GM10847 (cell line): Measurements from ENCODE around the gene KLB.

Experiments used
- POLR2A ChIP-seq: IDR thresholded peaks from 2 replicates; pipeline ENCODE4 v1.6.1; 2011; ENCODE audit not compliant: insufficient read length; ENCODE audit errors: extremely low read depth

The KLB gene

DNA sequence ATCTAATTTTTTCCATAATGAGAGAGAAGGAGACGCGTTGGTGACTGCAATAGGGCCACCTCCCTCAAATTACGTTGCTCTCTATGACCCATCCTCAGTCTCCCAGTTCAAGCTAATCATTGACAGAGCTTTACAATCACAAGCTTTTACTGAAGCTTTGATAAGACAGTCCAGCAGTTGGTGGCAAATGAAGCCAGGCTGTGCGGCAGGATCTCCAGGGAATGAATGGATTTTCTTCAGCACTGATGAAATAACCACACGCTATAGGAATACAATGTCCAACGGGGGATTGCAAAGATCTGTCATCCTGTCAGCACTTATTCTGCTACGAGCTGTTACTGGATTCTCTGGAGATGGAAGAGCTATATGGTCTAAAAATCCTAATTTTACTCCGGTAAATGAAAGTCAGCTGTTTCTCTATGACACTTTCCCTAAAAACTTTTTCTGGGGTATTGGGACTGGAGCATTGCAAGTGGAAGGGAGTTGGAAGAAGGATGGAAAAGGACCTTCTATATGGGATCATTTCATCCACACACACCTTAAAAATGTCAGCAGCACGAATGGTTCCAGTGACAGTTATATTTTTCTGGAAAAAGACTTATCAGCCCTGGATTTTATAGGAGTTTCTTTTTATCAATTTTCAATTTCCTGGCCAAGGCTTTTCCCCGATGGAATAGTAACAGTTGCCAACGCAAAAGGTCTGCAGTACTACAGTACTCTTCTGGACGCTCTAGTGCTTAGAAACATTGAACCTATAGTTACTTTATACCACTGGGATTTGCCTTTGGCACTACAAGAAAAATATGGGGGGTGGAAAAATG is at the start of gene KLB:
Gene KLB, plus strand, starts transcription at position 168 of the 821 bp plus-strand sequence. Its CDS starts 20 bp downstream, at position 188.
- no peak for TF ChIP-seq POLR2A

DNA sequence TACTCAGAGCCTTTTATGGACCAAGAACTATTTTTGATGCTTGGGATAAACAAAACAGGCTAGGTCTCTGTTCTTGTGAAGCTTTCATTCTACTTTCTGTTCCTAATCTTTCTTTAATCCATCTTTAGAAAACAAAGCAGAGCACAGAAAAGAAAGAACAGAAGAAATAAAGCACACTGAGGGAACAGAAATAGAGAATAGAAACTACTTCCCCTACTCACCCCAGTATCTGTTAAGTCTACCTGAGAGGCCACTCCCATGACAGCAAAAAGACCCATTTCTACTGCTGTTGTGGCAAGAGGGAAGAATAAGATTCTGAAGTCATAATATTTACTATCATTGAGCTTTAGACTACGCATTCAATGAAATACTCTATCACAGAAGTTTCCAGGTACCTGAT is 49.7 kb upstream of the KLB start:
- no peak for TF ChIP-seq POLR2A

DNA sequence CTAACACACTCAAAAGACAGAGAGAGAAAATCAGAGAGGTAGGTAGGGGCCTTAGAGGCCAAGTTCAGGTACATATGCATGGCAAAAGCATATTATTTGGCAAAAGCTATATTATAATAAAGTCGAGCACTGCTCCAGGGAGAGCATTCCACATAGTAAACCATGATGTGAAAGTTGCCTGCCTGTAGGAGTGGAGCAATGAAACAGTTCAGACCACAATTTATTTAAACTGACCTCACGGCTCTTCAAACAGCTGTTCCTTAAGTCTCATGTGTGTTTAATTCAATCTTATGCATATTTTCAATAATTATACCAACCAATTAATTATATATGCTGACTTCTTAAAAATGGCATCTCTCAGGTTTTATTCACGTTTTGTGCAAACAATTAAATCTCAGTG is 43.9 kb upstream of the KLB start:
- TF ChIP-seq POLR2A, result no peak

DNA sequence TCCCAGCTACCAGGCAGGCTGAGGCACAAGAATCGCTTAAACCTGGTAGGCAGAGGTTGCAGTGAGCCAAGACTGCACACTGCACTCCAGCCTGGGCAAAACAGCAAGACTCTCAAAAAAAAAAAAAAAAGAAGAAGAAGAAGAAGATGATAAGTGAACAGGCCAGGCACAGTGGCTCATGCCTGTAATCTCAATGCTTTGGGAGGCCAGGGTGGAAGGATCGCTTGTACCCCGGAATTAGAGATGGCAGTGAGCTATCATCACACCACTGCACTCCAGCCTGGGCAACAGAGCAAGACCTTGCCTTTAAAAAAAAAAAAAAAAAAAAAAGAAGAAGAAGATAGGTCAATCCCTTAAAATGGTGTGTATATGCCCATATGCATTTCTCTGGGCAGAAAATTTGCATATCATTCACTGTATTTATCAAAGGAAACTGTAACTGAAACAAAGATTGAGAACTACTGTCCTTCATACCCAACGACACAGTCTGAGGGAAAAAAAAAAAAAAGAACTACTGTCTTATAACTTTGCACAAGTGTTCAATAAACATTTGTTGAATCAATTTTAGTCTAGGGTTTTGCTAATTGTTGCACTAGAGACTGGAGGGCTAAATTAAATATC is 42.8 kb upstream of the KLB start:
- no peak for TF ChIP-seq POLR2A

DNA sequence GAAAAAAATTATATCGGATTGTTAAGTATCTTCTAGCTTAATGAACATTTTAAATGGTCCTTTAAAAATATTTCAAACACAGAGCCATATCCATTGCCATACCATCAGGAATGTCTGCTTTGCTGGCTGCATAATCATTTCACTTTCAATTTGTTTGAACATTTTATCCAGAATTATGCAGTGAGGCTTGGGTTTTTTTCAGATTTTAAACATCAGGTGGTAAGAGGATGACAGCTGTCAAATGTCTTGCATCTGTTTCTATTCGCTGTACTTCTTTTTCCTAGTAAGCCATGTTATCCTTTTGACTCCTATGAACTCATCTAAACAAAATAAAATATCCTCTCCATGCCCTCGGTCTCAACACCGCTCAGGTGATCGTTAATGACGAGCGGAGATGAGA is 41.4 kb upstream of the KLB start:
- TF ChIP-seq POLR2A, result no peak

DNA sequence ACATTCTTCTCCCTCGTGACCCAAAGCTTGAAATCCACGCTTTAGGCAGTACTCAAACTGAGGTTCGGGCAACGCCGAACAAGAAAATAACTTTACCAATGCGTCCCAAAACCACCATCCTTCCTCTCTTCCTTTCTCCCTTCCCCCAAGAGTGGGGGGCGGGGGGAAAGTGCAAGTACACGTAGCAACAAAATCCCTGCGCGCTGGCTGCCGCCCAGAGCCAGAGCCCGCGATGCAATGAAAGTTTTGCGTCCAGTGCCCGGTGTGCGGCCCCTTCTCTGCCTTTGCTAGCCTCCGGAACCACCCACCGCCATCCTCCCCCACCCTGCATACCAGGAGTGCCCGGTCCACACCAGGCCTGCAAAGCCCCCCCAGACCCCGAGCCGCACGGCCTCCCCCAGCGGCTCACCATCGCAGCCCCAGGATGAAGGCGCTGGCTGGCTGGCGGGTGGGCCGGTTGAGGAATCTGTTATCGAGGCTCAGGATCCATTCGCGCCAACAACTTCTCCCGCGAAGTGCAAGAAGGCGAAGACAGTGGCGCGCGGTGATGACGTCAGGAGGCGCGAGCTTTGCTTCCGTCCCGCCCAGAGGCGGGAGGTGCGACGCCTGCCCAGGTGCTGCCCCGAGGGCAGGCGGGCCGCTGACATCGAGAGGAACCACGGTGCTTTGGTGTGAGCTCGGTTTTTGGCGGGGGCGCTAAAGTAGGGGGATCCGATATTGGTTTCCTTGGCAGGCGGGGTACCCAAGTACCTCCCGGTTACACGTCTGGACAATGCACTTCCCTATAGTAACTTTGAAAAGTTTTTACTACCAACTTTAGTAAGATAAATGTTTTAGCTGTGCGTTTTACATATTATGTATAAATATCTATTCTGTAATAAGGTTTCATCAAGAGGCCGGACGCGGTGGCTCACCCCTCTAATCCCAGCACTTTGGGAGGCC is 40.6 kb upstream of the KLB start, which contains the start of gene RFC1:
Gene RFC1, minus strand, starts transcription at position 533 of the 942 bp plus-strand sequence. Its CDS starts 121 bp downstream, at position 412.
- TF ChIP-seq POLR2A, result no peak

DNA sequence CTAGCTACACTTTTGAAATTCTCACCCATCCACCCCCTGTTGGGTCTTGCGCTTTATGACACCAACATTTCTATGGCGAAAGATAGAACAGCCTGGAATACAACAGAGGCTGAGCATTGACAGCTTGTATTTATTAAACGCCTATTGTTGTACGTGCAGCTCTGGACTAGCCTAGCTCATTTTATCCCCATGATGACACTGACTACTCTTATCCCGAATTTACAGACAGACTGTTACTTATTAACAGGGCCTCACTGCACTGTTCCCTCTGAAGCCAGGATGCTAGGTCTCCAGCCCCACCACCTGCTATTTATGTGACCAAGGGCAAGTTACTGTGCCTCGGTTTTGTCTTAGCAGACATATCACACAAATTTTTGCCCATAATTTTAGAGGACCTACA is 39.6 kb upstream of the KLB start:
- TF ChIP-seq POLR2A, result no peak

DNA sequence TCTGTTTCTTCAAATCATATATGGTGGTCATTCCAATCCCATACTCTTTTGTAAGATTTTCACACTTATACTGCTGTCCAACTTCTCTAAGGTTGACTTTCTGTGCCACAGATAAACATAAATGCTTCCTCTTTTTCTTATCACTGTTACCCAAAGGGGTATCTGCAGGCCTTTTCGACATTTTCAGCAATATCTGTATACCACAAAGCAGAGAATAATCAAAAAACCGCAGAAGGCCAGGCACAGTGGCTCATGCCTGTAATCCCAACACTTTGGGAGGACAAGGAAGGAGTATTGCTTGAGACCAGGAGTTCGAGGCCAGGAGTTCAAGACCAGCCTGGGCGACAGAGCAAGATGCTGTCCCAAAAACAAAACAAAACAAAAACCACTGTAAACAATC is 37.4 kb upstream of the KLB start:
- no peak for TF ChIP-seq POLR2A

DNA sequence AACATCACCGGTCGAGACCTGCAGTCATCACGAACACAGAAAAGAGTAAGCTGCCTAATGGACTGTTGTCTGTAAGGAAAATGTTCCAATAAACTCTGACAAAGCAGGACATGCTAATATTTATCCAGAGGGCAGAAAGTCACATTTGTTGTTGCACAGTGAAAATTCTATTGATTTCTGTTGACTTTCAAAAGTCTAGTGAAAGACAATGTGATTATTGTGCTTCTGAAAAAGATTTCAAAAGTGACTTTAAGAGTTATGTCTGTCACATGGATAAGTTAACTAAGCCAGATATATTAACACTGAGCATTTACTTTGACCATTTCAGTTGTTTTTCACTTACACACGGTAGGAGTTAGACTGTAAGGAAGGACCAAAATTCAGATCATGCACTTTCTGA is 31.3 kb upstream of the KLB start:
- TF ChIP-seq POLR2A, result no peak

DNA sequence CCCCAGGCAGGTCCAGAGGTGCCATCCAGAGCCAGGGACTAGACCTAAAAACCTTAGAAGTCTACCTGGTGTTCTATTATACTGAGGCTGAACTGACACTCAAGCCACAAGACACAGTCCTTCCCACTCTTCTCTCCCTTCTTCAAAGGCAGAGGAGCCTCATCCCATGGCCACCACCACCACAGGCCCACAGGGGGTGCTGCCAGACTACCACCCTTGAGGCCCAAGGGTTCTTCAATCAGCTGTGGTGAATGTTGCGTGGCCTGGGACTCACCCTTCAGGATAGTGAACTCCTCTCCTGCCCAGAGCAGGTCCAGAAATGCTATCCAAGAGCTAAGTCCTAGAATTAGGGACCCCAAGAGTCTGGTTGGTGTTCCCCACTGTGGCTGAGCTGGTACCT is 23.0 kb upstream of the KLB start:
- no peak for TF ChIP-seq POLR2A

DNA sequence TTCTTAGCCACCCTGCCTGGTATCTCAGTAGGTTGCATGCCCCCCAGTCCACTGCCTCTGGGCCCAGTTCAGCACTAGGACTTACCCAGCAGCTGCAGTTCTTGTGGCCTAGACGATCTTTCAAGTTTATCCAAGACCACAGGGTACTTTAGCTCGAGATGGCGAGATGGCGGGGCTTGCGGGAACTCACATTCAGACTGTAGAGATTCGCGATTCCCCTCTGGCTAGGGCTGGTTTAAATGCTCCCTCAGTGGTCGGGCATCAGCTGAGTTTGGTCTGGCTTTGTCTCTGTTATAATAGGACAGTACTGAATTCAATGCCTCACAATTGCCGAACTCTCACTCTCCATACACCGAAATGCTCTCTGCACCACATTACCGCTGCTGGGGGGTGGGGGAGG is 22.2 kb upstream of the KLB start:
- TF ChIP-seq POLR2A, result no peak

DNA sequence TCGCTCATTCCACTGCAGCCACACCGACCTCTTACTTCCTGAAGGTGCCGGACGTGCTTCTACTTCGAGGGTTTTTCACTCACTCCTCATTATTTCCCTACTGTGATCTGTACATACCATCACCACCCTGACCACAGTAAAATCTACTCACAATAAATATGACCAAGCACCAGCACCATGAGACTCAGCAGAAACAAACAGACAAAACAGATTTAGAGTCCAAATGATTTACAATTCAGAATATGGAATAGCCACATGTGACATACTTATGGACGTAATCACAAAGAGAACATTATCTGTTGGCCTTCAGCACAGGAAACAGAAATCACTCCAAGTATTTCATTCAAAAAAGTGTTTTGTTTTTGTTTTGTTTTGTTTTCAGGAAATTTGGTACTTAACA is 16.1 kb upstream of the KLB start:
- TF ChIP-seq POLR2A, result no peak

DNA sequence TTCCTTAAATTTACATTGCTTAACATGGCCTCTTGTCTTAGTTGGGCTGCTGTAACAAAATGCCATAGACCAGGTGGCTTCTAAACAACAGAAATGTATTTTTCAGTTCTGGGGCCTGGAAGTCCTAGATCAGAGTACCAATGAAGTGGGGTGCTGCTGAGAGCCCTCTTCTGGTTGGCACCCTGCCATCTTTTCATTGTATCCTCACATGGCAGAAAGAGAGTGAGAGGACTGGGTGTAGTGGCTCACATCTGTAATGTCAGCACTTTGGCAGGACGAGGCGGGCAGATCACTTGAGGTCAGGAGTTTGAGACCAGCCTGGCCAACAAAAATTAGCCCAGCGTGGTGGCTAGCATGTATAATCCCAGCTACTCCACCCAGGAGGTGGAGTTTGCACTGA is 12.0 kb upstream of the KLB start:
- TF ChIP-seq POLR2A, result no peak

DNA sequence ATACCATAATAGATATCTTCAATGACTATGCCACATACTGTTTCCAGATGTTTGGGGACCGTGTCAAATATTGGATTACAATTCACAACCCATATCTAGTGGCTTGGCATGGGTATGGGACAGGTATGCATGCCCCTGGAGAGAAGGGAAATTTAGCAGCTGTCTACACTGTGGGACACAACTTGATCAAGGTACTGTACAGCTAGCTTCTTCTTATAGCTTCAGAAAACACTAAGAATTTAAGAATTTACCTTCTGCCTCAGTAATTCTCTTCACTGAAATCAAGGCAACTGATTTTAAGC is 805 bp downstream of the KLB start:
- no peak for TF ChIP-seq POLR2A

DNA sequence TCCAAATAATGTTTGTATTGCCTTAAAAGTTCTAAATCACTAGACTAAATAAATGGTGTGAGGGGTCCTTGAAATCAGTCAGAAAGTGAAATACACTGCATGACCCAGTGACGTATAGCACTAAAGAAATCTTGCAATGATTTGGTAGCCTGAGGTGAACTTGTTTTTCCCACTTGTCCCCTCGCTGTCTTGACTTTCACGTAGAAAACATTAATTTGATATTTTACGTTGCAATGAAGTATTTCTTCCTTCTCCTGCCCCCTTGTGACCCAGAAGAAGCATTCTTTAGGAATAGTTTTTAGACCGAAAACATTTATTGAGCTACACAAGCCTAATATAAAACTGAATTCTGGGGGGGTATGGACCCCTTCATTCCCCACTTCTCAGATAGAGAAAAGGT is 3.7 kb downstream of the KLB start:
- no peak for TF ChIP-seq POLR2A
